HepG2 (cell line): Measurements from ENCODE around the gene BTNL3. TPM values are rescaled to one million over a fixed set of nuclear protein-coding genes. Genes with fewer than 3 reads are reported as not detected.

Experiments
- ATAC-seq: fragments of 200-7000 bp; cut with Tn5 transposase; 3 replicates; pipeline ENCODE4 v1.9.1; 2020; ENCODE audit warnings: mild to moderate bottlenecking, moderate library complexity
- BruUV-seq: library from RNA; stranded (reverse); fragments of 400-500 nt; replicated peaks from 2 replicates; lab custom pipeline; 2021; lab: Mats Ljungman, UMichigan
- CTCF ChIA-PET: fragments of 300-600 bp; formaldehyde crosslinking; extraction: SDS; loops from one replicate; lab custom pipeline; 2021; ENCODE audit warnings: low total read pairs, inconsistent platforms, low intra/inter-chr PET ratio; lab: Yijun Ruan, JAX
- POLR2A ChIA-PET: fragments of 350-600 bp; sonication (Branson Sonifier 250); formaldehyde crosslinking; loops from one replicate; lab custom pipeline; 2020; ENCODE audit warnings: antibody characterized with exemption, inconsistent platforms; lab: Yijun Ruan, JAX
- DNase-seq: peaks from one replicate; pipeline ENCODE4 v3.0.0-alpha.2; 2015; ENCODE audit warnings: low spot score
- FAIRE-seq: peaks from 3 replicates; lab custom pipeline; 2011; peaks lifted over from hg19 to GRCh38; lab: Jason Lieb, UNC
- H2AFZ ChIP-seq: one replicate; pipeline ENCODE4 v1.6.1; 2011; ENCODE audit warnings: low read length, inconsistent platforms
- H3K27ac ChIP-seq: fragments of 300-600 bp; 3 replicates; pipeline ENCODE4 v1.8.0; 2011; ENCODE audit warnings: mixed run types, mild to moderate bottlenecking, mixed read lengths, low read length, inconsistent platforms; ENCODE audit not compliant: insufficient read depth; ENCODE audit errors: extremely low read length
- H3K27me3 ChIP-seq, 2 experiments: fragments of 200-600 bp in 1 of 2; 2 replicates in 1 of 2; 3 replicates in 1 of 2; pipeline versions ENCODE4 v1.6.0 to v1.8.0; 2011; ENCODE audit warnings: low read length in 2 of 2, mild to moderate bottlenecking in 2 of 2, moderate library complexity in 2 of 2, inconsistent platforms in 1 of 2; ENCODE audit not compliant: insufficient read depth in 2 of 2, control insufficient read depth in 1 of 2
- H3K36me3 ChIP-seq, 2 experiments: fragments of 200-600 bp in 1 of 2; replicated peaks in 1 of 2; 2 replicates in 1 of 2; 3 replicates in 1 of 2; pipeline versions ENCODE4 v1.5.1 to v1.8.0; 2011; ENCODE audit warnings: low read length in 2 of 2, inconsistent platforms in 1 of 2; ENCODE audit not compliant: insufficient read depth in 2 of 2, control insufficient read depth in 1 of 2
- H3K4me1 ChIP-seq: 2 replicates; pipeline ENCODE4 v1.5.1; 2012; ENCODE audit warnings: low read length, inconsistent platforms; ENCODE audit not compliant: insufficient read depth
- H3K4me2 ChIP-seq: 2 replicates; pipeline ENCODE4 v1.6.0; 2011; ENCODE audit warnings: low read depth, low read length, inconsistent platforms
- H3K4me3 ChIP-seq, 3 experiments: fragments of 200-600 bp in 1 of 3; sonication (generic), shearing (Covaris generic) in 1 of 3; replicated peaks in 1 of 3; 2 replicates each; pipeline ENCODE4 v1.5.1; 2011 to 2016; ENCODE audit warnings: low read length in 3 of 3, inconsistent platforms in 2 of 3, low read depth in 2 of 3, mild to moderate bottlenecking in 2 of 3, control low read depth in 1 of 3, mixed read lengths in 1 of 3; ENCODE audit not compliant: insufficient read depth in 1 of 3
- H3K79me2 ChIP-seq: one replicate; pipeline ENCODE4 v1.6.1; 2011; ENCODE audit warnings: low read length, inconsistent platforms; ENCODE audit not compliant: insufficient read depth
- H3K9ac ChIP-seq: 2 replicates; pipeline ENCODE4 v1.6.0; 2011; ENCODE audit warnings: mild to moderate bottlenecking, low read depth, low read length, inconsistent platforms; ENCODE audit not compliant: insufficient read depth
- H3K9me3 ChIP-seq: 2 replicates; pipeline ENCODE4 v1.5.1; 2012; ENCODE audit warnings: mild to moderate bottlenecking, low read length
- H4K20me1 ChIP-seq: 2 replicates; pipeline ENCODE4 v1.6.0; 2011; ENCODE audit warnings: inconsistent platforms, mild to moderate bottlenecking, low read length, moderate library complexity; ENCODE audit not compliant: insufficient read depth
- EEA1 ChIP-seq: sonication (generic); formaldehyde crosslinking; IDR thresholded peaks from 2 replicates; pipeline ENCODE4 v1.5.1; 2020; ENCODE audit warnings: mild to moderate bottlenecking, missing genetic modification reagents, borderline replicate concordance
- FUBP1 ChIP-seq: sonication (generic); formaldehyde crosslinking; IDR thresholded peaks from 2 replicates; pipeline ENCODE4 v1.5.1; 2020; ENCODE audit warnings: missing genetic modification reagents, mild to moderate bottlenecking, borderline replicate concordance
- ISL2 ChIP-seq: sonication (generic); formaldehyde crosslinking; IDR thresholded peaks from 2 replicates; pipeline ENCODE4 v1.5.0; 2020; ENCODE audit warnings: missing genetic modification reagents
- KAT2B ChIP-seq: fragments of 150-350 bp; IDR thresholded peaks from 2 replicates; pipeline ENCODE4 v1.6.1; 2014; ENCODE audit warnings: low read depth, low read length, borderline replicate concordance
- NR1H2 ChIP-seq: sonication (generic); formaldehyde crosslinking; IDR thresholded peaks from 2 replicates; pipeline ENCODE4 v1.8.1; 2022; ENCODE audit warnings: low read depth, missing genetic modification reagents, borderline replicate concordance
- SKI ChIP-seq: fragments of 450-650 bp; IDR thresholded peaks from one replicate; pipeline ENCODE4 v1.6.1; 2018; ENCODE audit warnings: mild to moderate bottlenecking; ENCODE audit not compliant: partially characterized antibody
- XRCC5 ChIP-seq: fragments of 200-400 bp; formaldehyde crosslinking; optimal IDR thresholded peaks from 2 replicates; pipeline ENCODE3; 2017; ENCODE audit warnings: mild to moderate bottlenecking, low read length
- ZNF530 ChIP-seq: sonication (generic); formaldehyde crosslinking; IDR thresholded peaks from 2 replicates; pipeline ENCODE4 v1.5.0; 2020; ENCODE audit warnings: low read depth, mild to moderate bottlenecking, missing genetic modification reagents
- WGBS: methylation state at CpG from one replicate; pipeline ENCODE4 v1.1.6; 2017; ENCODE audit warnings: low lambda C conversion rate; 5-methylcytosine and 5-hydroxymethylcytosine counted together
- in situ Hi-C: cut with HindIII; loops from 2 replicates; pipeline ENCODE4 v1.10.0; 2017; ENCODE audit warnings: low pct_unique_long_range_greater_than_20kb; ENCODE audit not compliant: extremely low pct_ligation_motif_present
- intact Hi-C: fragments of 100-400 bp; cut with micrococcal nuclease; formaldehyde crosslinking; loops from one replicate; pipeline ENCODE4 v1.10.0; 2022; ENCODE audit not compliant: unreplicated experiment
- polyA plus RNA-seq, 8 experiments: library from polyadenylated mRNA; depleted of rRNA in 3 of 8; stranded (reverse) in 7 of 8; unstranded in 1 of 8; fragments of >200 nt; fragmentation: Illumina TruSeq in 4 of 8; extraction: Trizol in 4 of 8; gene quantifications; 2 replicates each; pipeline versions ENCODE4 v1.2.1 to v1.2.3, GENCODE V29; 2011 to 2016; ENCODE audit warnings: low read depth in 4 of 8, missing spikeins in 1 of 8, mixed read lengths in 1 of 8; ENCODE audit not compliant: insufficient read depth in 1 of 8
- total RNA-seq, 5 experiments: library from RNA; depleted of rRNA; stranded (reverse); fragments of >200 nt; fragmentation: Illumina TruSeq; extraction: Trizol; gene quantifications; 2 replicates each; pipeline ENCODE4 v1.2.3, GENCODE V29; 2016; ENCODE audit warnings: low read depth in 1 of 5
- TF ChIP-seq, protein P1 (sequence below): sonication (generic); formaldehyde crosslinking; IDR thresholded peaks from 2 replicates; pipeline ENCODE4 v1.8.1; 2023; ENCODE audit warnings: missing genetic modification reagents, inconsistent platforms, borderline replicate concordance
- TF ChIP-seq, protein P2 (sequence below): sonication (generic); formaldehyde crosslinking; IDR thresholded peaks from 2 replicates; pipeline ENCODE4 v1.4.0; 2020; ENCODE audit warnings: missing genetic modification reagents

Gene BTNL3
- total and polyA plus RNA-seq, 2 of the 13 experiments (the other 11 are each of a cell fraction or from before 2014, with no cell fraction given) = not detected

DNA sequence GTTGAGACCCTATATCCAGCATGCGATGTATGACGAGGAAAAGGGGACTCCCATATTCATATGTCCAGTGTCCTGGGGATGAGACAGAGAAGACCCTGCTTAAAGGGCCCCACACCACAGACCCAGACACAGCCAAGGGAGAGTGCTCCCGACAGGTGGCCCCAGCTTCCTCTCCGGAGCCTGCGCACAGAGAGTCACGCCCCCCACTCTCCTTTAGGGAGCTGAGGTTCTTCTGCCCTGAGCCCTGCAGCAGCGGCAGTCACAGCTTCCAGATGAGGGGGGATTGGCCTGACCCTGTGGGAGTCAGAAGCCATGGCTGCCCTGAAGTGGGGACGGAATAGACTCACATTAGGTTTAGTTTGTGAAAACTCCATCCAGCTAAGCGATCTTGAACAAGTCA is 17.1 kb downstream of the BTNL3 start:
- Histone ChIP-seq H3K36me3 (no peaks in the 10 kb centered on the region), H3K27ac (no peak overlapping the region), H4K20me1 (no peaks in the 10 kb centered on the region), H3K27me3 (peaks cover 0 to 12% of the 10 kb centered on the region in 2 experiments; a peak in 2 of 5 replicates), H3K9ac (no peak overlapping the region), H3K4me1 (no peaks in the 10 kb centered on the region), H3K4me3 (no peak overlapping the region), H3K4me2 (no peak overlapping the region), H2AFZ (no peak overlapping the region), H3K9me3 (no peaks in the 10 kb centered on the region), H3K79me2 (no peaks in the 10 kb centered on the region)
- ATAC-seq (no peak), FAIRE-seq (no peak), DNase-seq (no peak)
- intact Hi-C loops = loop anchor here (5.0 kb wide), 1 partner anchor 58 kb away; no protein-coding TSS in a partner anchor
- no TSS peak for BruUV-seq
- ChIA-PET CTCF (no interaction called here), POLR2A (no interaction called here)
- TF ChIP-seq KAT2B = no peak
- TF ChIP-seq XRCC5 = no peak
- TF ChIP-seq NR1H2 = no peak
- WGBS = 13% methylated on average over 2 of the region's 9 CpGs
- in situ Hi-C loops = loop anchor here (5.0 kb wide), 1 partner anchor 58 kb away; no protein-coding TSS in a partner anchor

DNA sequence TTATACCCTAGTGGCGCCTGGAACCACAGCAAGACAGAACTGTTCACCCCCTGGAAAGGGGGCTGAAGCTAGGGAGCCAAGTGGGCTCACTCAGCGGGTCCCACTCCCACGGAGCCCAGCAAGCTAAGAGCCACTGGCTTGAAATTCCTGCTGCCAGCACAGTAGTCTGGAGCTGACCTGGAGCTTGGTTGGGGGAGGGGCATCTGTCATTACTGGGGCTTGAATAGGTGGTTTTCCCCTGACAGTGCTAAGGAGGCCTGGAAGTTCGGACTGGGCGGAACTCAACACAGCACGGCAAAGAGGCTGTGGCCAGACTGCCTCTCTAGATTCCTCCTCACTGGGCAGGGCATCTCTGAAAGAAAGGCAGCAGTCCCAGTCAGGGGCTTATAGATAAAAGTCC is 19.5 kb downstream of the BTNL3 start:
- Histone ChIP-seq H3K27ac (no peak overlapping the region), H3K4me1 (no peaks in the 10 kb centered on the region), H3K27me3 (peaks cover 0 to 12% of the 10 kb centered on the region in 2 experiments; a peak in 2 of 5 replicates), H3K79me2 (no peaks in the 10 kb centered on the region), H3K9me3 (no peaks in the 10 kb centered on the region), H4K20me1 (no peaks in the 10 kb centered on the region), H3K9ac (no peak overlapping the region), H3K4me3 (no peak overlapping the region), H2AFZ (no peak overlapping the region), H3K4me2 (no peak overlapping the region), H3K36me3 (no peaks in the 10 kb centered on the region)
- POLR2A ChIA-PET = no interaction called here
- in situ Hi-C loops = loop anchor here (5.0 kb wide), 1 partner anchor 61 kb away; no protein-coding TSS in a partner anchor
- no peak for ATAC-seq
- intact Hi-C loops = loop anchor here (5.0 kb wide), 1 partner anchor 61 kb away; no protein-coding TSS in a partner anchor
- no peak for FAIRE-seq
- DNase-seq = no peak
- WGBS = 72% methylated on average over 2 of the region's 6 CpGs
- CTCF ChIA-PET = no interaction called here
- TF ChIP-seq, protein P1, sequence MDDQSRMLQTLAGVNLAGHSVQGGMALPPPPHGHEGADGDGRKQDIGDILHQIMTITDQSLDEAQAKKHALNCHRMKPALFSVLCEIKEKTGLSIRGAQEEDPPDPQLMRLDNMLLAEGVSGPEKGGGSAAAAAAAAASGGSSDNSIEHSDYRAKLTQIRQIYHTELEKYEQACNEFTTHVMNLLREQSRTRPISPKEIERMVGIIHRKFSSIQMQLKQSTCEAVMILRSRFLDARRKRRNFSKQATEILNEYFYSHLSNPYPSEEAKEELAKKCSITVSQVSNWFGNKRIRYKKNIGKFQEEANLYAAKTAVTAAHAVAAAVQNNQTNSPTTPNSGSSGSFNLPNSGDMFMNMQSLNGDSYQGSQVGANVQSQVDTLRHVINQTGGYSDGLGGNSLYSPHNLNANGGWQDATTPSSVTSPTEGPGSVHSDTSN (CRISPR knock-in tag) = no peak
- no peak for TF ChIP-seq SKI
- no peak for TF ChIP-seq ZNF530 (CRISPR knock-in tag)
- TF ChIP-seq FUBP1 (CRISPR knock-in tag) = no peak
- TF ChIP-seq, protein P2, sequence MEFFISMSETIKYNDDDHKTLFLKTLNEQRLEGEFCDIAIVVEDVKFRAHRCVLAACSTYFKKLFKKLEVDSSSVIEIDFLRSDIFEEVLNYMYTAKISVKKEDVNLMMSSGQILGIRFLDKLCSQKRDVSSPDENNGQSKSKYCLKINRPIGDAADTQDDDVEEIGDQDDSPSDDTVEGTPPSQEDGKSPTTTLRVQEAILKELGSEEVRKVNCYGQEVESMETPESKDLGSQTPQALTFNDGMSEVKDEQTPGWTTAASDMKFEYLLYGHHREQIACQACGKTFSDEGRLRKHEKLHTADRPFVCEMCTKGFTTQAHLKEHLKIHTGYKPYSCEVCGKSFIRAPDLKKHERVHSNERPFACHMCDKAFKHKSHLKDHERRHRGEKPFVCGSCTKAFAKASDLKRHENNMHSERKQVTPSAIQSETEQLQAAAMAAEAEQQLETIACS (CRISPR knock-in tag) = no peak
- TF ChIP-seq EEA1 (CRISPR knock-in tag) = no peak
- TF ChIP-seq ISL2 = no peak
- BruUV-seq = no TSS peak
